ENCODE data around the gene EFCAB11. TPM values are rescaled to one million over a fixed set of nuclear protein-coding genes. Genes with fewer than 3 reads are reported as not detected.

The EFCAB11 gene
- total RNA-seq, 1 donor from 2014 or later, result 7.5 TPM

GRCh38 chr14:89842837-89843236, 111.7 kb downstream of the EFCAB11 start:
- peaks cover 10% of the 10 kb centered on the region for H3K9me3 Mint-ChIP-seq (ENCODE audit: unreplicated experiment)
- Histone ChIP-seq H3K9me3 (ENCODE audit: insufficient read depth, low read depth, low read length) (no peaks in the 10 kb centered on the region), H3K79me2 (ENCODE audit: insufficient read depth, low read length) (no peaks in the 10 kb centered on the region), H3K27me3 (ENCODE audit: insufficient read depth, low read length) (no peaks in the 10 kb centered on the region), H3K36me3 (ENCODE audit: insufficient read depth, low read length) (no peaks in the 10 kb centered on the region), H3K4me1 (ENCODE audit: insufficient read depth, low read length) (peaks cover 12% of the 10 kb centered on the region), H3K4me2 (ENCODE audit: low read length) (no peak overlapping the region), H3K27ac (ENCODE audit: low read depth, low read length) (no peak overlapping the region), H3K9ac (ENCODE audit: low read length) (no peak overlapping the region), H2AFZ (ENCODE audit: low read depth, low read length) (no peak overlapping the region), H4K20me1 (ENCODE audit: insufficient read depth, low read length) (no peaks in the 10 kb centered on the region), H3K4me3 (ENCODE audit: insufficient read depth, low read depth, low read length) (no peak overlapping the region)
- peaks cover 3% of the 10 kb centered on the region for H3K4me1 Mint-ChIP-seq (ENCODE audit: low read depth, unreplicated experiment)
- no peaks in the 10 kb centered on the region for H3K27me3 Mint-ChIP-seq (ENCODE audit: low read depth, unreplicated experiment)
- FAIRE-seq (no peak), DNase-seq (ENCODE audit: low read depth) (no peak)
- H3K27ac Mint-ChIP-seq (ENCODE audit: unreplicated experiment), result no peak overlapping the region
- H3K4me3 Mint-ChIP-seq (ENCODE audit: unreplicated experiment), result no peak overlapping the region
- no peaks in the 10 kb centered on the region for H3K36me3 Mint-ChIP-seq (ENCODE audit: low read depth, unreplicated experiment)
- TF ChIP-seq EZH2 (IDR thresholded peaks at IDR 0.05; ENCODE audit: insufficient read depth, low read length), result no peak
- TF ChIP-seq CTCF (IDR thresholded peaks at IDR 0.05; ENCODE audit: insufficient read depth, low read depth, low read length), result no peak

GRCh38 chr14:89841851-89842250, 112.7 kb downstream of the EFCAB11 start:
- DNase-seq (ENCODE audit: low read depth) (no peak), FAIRE-seq (no peak)
- Mint-ChIP-seq H3K27ac (ENCODE audit: unreplicated experiment) (no peak overlapping the region), H3K27me3 (ENCODE audit: low read depth, unreplicated experiment) (no peaks in the 10 kb centered on the region), H3K9me3 (ENCODE audit: unreplicated experiment) (peaks cover 15% of the 10 kb centered on the region), H3K36me3 (ENCODE audit: low read depth, unreplicated experiment) (no peaks in the 10 kb centered on the region), H3K4me1 (ENCODE audit: low read depth, unreplicated experiment) (peaks cover 3% of the 10 kb centered on the region), H3K4me3 (ENCODE audit: unreplicated experiment) (no peak overlapping the region)
- no peaks in the 10 kb centered on the region for H3K27me3 ChIP-seq (ENCODE audit: insufficient read depth, low read length)
- H3K9me3 ChIP-seq (ENCODE audit: insufficient read depth, low read depth, low read length), result no peaks in the 10 kb centered on the region
- peaks cover 12% of the 10 kb centered on the region for H3K4me1 ChIP-seq (ENCODE audit: insufficient read depth, low read length)
- no peaks in the 10 kb centered on the region for H3K79me2 ChIP-seq (ENCODE audit: insufficient read depth, low read length)
- H3K4me2 ChIP-seq (ENCODE audit: low read length), result no peak overlapping the region
- no peaks in the 10 kb centered on the region for H3K36me3 ChIP-seq (ENCODE audit: insufficient read depth, low read length)
- no peak overlapping the region for H3K9ac ChIP-seq (ENCODE audit: low read length)
- no peaks in the 10 kb centered on the region for H4K20me1 ChIP-seq (ENCODE audit: insufficient read depth, low read length)
- TF ChIP-seq EZH2 (IDR thresholded peaks at IDR 0.05; ENCODE audit: insufficient read depth, low read length), result no peak
- H3K27ac ChIP-seq (ENCODE audit: low read depth, low read length), result no peak overlapping the region
- H3K4me3 ChIP-seq (ENCODE audit: insufficient read depth, low read depth, low read length), result no peak overlapping the region
- H2AFZ ChIP-seq (ENCODE audit: low read depth, low read length), result no peak overlapping the region

GRCh38 chr14:89836830-89837469, 117.6 kb downstream of the EFCAB11 start:
- H3K27me3 Mint-ChIP-seq (ENCODE audit: low read depth, unreplicated experiment), result no peaks in the 10 kb centered on the region
- no peaks in the 10 kb centered on the region for H3K79me2 ChIP-seq (ENCODE audit: insufficient read depth, low read length)
- no peaks in the 10 kb centered on the region for H3K27me3 ChIP-seq (ENCODE audit: insufficient read depth, low read length)
- FAIRE-seq (no peak), DNase-seq (ENCODE audit: low read depth) (no peak)
- TF ChIP-seq EZH2 (IDR thresholded peaks at IDR 0.05; ENCODE audit: insufficient read depth, low read length) (no peak), CTCF (IDR thresholded peaks at IDR 0.05; ENCODE audit: insufficient read depth, low read depth, low read length) (no peak)
- H3K9me3 Mint-ChIP-seq (ENCODE audit: unreplicated experiment), result peaks cover 15% of the 10 kb centered on the region
- H3K27ac ChIP-seq (ENCODE audit: low read depth, low read length), result no peak overlapping the region
- no peak overlapping the region for H3K4me3 ChIP-seq (ENCODE audit: insufficient read depth, low read depth, low read length)
- H3K4me1 Mint-ChIP-seq (ENCODE audit: low read depth, unreplicated experiment), result no peaks in the 10 kb centered on the region
- H3K9me3 ChIP-seq (ENCODE audit: insufficient read depth, low read depth, low read length), result no peaks in the 10 kb centered on the region
- no peak overlapping the region for H3K9ac ChIP-seq (ENCODE audit: low read length)
- no peak overlapping the region for H2AFZ ChIP-seq (ENCODE audit: low read depth, low read length)
- H3K27ac Mint-ChIP-seq (ENCODE audit: unreplicated experiment), result no peak overlapping the region
- H3K36me3 ChIP-seq (ENCODE audit: insufficient read depth, low read length), result no peaks in the 10 kb centered on the region
- no peak overlapping the region for H3K4me2 ChIP-seq (ENCODE audit: low read length)
- no peaks in the 10 kb centered on the region for H4K20me1 ChIP-seq (ENCODE audit: insufficient read depth, low read length)
- no peak overlapping the region for H3K4me3 Mint-ChIP-seq (ENCODE audit: unreplicated experiment)
- H3K36me3 Mint-ChIP-seq (ENCODE audit: low read depth, unreplicated experiment), result no peaks in the 10 kb centered on the region
- no peaks in the 10 kb centered on the region for H3K4me1 ChIP-seq (ENCODE audit: insufficient read depth, low read length)
